SK-N-SH treated with all-trans-retinoic acid at 6 μM for 48 hours (cell line): ENCODE results near the gene SH2B3.

Experiments
- ARNTL ChIP-seq: fragments of 450-650 bp; formaldehyde crosslinking; IDR thresholded peaks from 2 replicates; pipeline ENCODE4 v1.5.0; 2020; ENCODE audit warnings: low read depth, mild to moderate bottlenecking, moderate library complexity, borderline replicate concordance
- BACH2 ChIP-seq: fragments of 250-450 bp; sonication (Bioruptor Pico); IDR thresholded peaks from 2 replicates; pipeline ENCODE4 v1.9.0; 2021; ENCODE audit warnings: mild to moderate bottlenecking, borderline replicate concordance
- CREB5 ChIP-seq: fragments of 250-450 bp; sonication (Bioruptor Pico); IDR thresholded peaks from 2 replicates; pipeline ENCODE4 v1.5.1; 2020; ENCODE audit warnings: low read depth, mild to moderate bottlenecking, moderate library complexity
- ESRRG ChIP-seq: fragments of 250-450 bp; sonication (Bioruptor Pico); IDR thresholded peaks from 2 replicates; pipeline ENCODE4 v1.6.1; 2021; ENCODE audit warnings: mild to moderate bottlenecking
- GLIS3 ChIP-seq: fragments of 250-450 bp; sonication (Bioruptor Pico); IDR thresholded peaks from 2 replicates; pipeline ENCODE4 v1.5.0; 2020; ENCODE audit warnings: mild to moderate bottlenecking, moderate library complexity
- ISL1 ChIP-seq: fragments of 250-450 bp; sonication (Bioruptor Pico); IDR thresholded peaks from 2 replicates; pipeline ENCODE4 v2.1.2; 2022; ENCODE audit warnings: mild to moderate bottlenecking, moderate library complexity
- OSR1 ChIP-seq: fragments of 250-450 bp; sonication (Bioruptor Pico); IDR thresholded peaks from 2 replicates; pipeline ENCODE4 v1.8.0; 2022; ENCODE audit warnings: moderate library complexity, mild to moderate bottlenecking, inconsistent platforms
- PATZ1 ChIP-seq: fragments of 250-450 bp; sonication (Bioruptor Pico); IDR thresholded peaks from 2 replicates; pipeline ENCODE4 v1.8.0; 2020; ENCODE audit warnings: mild to moderate bottlenecking, moderate library complexity, borderline replicate concordance
- PPARA ChIP-seq: fragments of 250-450 bp; sonication (Bioruptor Pico); IDR thresholded peaks from 2 replicates; pipeline ENCODE4 v1.5.0; 2020; ENCODE audit warnings: mild to moderate bottlenecking, borderline replicate concordance
- TOX ChIP-seq: fragments of 250-450 bp; sonication (Bioruptor Pico); IDR thresholded peaks from 2 replicates; pipeline ENCODE4 v1.8.0; 2021; ENCODE audit warnings: mild to moderate bottlenecking, moderate library complexity, borderline replicate concordance
- TSHZ2 ChIP-seq: fragments of 250-450 bp; sonication (Bioruptor Pico); IDR thresholded peaks from 2 replicates; pipeline ENCODE4 v1.5.0; 2020; ENCODE audit warnings: mild to moderate bottlenecking, moderate library complexity
- ZFP3 ChIP-seq: fragments of 250-450 bp; sonication (Bioruptor Pico); IDR thresholded peaks from 2 replicates; pipeline ENCODE4 v1.5.0; 2020; ENCODE audit warnings: mild to moderate bottlenecking, moderate library complexity
- ZFP30 ChIP-seq: fragments of 450-650 bp; formaldehyde crosslinking; IDR thresholded peaks from 2 replicates; pipeline ENCODE4 v1.5.0; 2022; ENCODE audit warnings: mild to moderate bottlenecking, moderate library complexity
- ZNF8 ChIP-seq: fragments of 450-650 bp; formaldehyde crosslinking; IDR thresholded peaks from 2 replicates; pipeline ENCODE4 v1.5.0; 2020; ENCODE audit warnings: mild to moderate bottlenecking, moderate library complexity

- TF ChIP-seq ZFP30 (CRISPR knock-in tag), result no peak
- no peak for TF ChIP-seq ARNTL
- TF ChIP-seq PATZ1 (CRISPR knock-in tag), result no peak
- no peak for TF ChIP-seq ESRRG (CRISPR knock-in tag)
- TF ChIP-seq ZFP3 (CRISPR knock-in tag), result no peak
- no peak for TF ChIP-seq PPARA
- TF ChIP-seq GLIS3 (CRISPR knock-in tag), result no peak
- no peak for TF ChIP-seq CREB5 (CRISPR knock-in tag)
- TF ChIP-seq BACH2, result no peak
- TF ChIP-seq TOX, result no peak
- no peak for TF ChIP-seq OSR1 (CRISPR knock-in tag)
- TF ChIP-seq ZNF8 (CRISPR knock-in tag), result no peak
- TF ChIP-seq ISL1 (CRISPR knock-in tag), result no peak
- TF ChIP-seq TSHZ2 (CRISPR knock-in tag), result no peak
These were observed 24.2 kb downstream of the SH2B3 start for GRCh38 chr12:111429828-111430432.
